HG02852 (cell line): Measurements from ENCODE around the gene LAMTOR1.
A peak's percentile ranks its signal among the peaks of the same experiment; 100 is the strongest.
"Not testable (repeated sequence)": the region's sequence is repeated elsewhere in the genome, so short reads cannot be mapped to it uniquely, and the experiment has no call there.

ENCODE experiments used
- ATAC-seq: cut with Tn5 transposase; IDR thresholded peaks from one replicate; pipeline ENCODE4 v1.9.1; 2021; ENCODE audit warnings: mild to moderate bottlenecking, moderate library complexity; ENCODE audit not compliant: unreplicated experiment

Gene LAMTOR1

DNA sequence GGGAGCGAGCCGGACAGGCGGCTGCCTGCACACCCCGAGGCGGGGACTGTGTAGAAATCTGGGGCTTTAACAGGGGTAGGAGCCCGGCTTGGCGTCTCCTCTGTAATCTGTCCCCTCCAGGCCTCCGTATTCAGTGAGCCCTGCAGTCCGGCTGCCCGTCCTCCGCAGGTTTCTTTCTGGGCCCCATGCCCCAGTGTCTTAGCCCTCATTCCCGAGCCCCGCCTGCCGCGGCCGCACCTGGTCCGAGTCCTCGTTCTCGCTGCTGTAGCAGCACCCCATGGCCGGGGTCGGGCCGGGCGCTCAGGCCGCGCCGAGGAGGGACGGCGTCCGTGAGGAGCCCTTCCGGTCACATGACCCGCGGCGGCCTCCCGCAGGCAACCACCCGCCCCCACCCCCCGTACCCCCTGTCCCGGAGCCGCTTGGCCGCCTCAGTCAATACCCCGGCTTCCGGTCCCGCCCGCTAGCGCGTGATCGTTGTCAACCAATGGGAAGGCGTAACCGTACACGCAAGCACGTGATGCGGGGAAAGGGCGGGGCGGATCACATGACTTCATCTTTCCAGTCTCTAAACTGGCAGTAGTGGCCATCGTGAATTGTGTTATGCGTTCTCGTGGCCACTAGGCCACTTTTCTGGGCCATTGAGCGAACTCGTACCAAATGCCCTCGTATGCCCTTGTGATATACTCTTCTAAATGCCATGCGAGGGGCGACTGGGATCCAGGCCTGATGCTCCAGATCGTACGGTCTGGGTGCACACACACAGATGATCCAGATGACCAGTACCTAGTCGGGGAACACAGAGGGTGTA, at the start of gene LAMTOR1:
TSS of gene LAMTOR1 (minus strand) at position 352 of the 808 bp plus-strand sequence. CDS start at position 279, 73 bp downstream.
- ATAC-seq: peak; percentile 85

DNA sequence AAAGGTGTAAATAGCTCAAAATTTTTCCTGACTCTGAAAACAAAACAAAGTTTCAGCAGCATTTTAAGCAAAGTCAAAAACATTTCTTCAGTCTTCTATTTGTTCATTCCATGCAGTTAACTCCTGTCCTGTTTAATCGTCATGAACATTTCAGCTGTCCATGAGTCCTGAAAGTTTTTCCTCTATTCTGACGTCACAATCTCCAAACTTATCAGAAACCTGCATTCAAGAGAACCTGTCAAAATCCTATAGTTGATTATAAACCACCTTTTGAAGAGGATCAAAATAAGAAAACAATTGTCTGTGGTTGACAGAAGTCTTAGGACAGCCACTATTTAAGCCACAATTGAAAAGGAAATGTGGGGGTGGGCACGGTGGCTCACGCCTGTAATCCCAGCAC, 47.8 kb upstream of the LAMTOR1 start:
- ATAC-seq: no peak

DNA sequence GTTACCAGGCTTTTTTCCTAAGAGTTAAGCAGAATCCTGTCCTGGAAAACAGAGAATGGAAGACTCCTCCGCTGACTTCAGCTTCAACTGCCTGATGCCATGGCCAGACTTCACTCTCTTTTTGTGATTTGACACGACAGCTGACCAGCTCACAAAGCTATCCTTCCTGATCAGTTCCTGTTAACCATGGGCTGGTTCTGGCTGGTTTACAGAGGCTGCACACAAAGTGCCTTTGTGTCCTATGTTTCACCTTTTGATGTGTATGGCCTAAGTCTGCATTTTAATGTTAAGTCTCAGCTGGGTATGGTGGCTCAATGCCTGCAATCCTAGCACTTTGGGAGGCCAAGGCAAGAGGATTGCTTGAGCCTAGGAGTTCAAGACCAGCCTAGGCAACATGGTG, 43.5 kb upstream of the LAMTOR1 start:
- ATAC-seq: no peak

DNA sequence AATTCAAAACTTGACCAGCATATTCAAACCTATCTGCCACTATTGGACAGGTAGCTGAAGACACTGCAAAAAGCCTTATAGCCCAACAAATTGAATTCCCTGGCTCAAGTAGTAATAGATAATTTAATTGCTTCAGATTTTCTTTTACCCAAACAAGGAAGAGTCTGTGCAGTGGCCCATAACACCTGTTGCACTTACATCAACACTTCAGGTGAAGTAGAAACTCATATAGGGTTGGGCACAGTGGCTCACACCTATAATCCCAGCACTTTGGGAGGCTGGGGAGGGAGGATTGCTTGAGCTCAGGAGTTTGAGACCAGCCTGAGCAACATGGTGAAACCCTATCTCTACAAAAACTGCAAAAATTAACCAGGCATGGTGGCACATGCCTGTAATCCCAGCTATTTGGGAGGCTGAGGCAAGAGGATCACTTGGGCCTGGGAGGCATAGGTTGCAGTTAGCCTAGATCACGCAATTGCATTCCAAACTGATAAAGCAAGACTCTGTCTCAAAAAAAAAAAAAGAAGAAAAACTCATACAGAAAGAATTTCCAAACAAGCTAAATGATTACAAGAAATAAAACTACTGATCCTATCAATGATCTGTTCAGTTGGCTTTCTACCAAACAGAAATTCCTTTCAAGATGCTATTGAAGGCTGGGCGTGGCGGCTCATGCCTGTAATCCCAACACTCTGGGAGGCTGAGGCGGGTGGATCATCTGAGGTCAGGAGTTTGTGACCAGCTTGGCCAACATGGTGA, 41.9 kb upstream of the LAMTOR1 start:
- no peak for ATAC-seq

DNA sequence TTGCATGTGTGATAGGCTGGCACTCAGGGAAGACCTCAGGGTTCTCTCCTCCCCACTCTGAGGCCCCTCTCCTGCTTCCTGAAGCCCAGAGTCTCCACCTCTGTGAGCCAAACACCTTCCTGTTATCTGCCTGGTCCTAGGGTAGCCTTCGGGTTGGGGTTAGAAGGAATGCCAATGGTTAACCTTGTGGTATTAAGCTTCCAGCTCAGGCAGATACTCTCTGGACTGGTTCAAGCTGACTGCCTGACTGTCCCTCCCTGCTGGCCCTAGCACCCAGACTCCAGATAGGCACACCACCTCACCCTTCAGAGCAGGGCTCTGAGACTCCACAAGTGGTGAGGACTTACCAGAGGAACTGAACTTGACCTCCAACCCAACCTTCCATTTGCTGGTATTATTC, 39.4 kb upstream of the LAMTOR1 start:
- ATAC-seq: not testable (repeated sequence)

DNA sequence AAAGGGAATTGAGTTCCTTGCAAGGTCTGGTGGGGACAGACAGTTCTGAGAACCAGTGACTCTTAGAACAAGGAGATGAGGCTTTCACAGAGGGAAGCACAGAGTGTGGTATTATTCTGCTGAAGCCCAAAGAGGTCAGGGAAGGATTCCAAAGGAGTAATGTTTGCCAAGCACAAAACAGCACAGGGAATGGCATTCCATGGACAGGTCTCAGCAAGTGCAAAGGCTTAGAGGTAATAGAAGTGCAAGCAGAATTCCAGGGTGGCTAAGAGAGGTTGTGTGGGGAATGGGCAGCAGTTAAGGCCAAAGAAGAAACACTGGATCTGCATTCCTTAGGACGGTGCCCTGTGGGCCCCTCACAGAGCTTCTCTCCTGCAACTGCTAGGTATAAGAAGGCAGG, 39.0 kb upstream of the LAMTOR1 start:
- not testable (repeated sequence) for ATAC-seq

DNA sequence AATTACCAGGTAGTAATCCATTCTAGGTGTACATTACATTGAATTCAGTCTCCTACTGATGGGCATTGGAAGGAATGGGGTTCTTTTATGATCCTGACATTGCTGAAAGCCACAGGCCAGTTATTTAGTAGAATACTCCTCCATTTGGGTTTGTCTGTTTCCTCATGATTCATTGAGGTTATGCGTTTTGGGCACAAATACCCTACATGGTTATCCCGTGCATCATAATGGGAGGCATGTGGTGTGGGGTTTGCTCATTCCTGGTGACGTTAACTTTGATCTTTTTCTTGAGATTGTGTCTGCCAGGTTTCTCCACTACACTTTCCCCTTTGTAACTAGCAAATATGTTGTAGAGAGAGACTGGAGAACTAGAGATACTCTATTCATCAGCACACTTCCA, 38.0 kb upstream of the LAMTOR1 start:
- no peak for ATAC-seq

DNA sequence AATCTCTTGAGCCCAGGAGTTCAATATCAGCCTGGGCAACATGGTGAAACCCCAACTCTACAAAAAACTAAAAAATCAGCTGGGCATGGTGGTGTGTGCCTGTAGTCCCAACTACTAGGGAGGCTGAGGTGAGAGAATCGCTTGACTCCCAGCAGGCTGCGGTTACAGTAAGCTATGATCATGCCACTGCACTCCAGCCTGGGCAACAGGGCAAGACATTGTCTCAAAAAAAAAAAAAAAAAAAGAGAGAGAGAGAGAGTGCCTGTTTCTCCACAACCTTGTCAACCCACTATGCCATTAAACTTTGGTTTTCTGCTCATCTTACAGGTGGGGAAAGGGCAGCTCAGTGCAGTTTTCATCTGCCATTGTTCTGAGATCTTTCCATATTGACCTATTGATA, 37.6 kb upstream of the LAMTOR1 start:
- ATAC-seq: no peak

DNA sequence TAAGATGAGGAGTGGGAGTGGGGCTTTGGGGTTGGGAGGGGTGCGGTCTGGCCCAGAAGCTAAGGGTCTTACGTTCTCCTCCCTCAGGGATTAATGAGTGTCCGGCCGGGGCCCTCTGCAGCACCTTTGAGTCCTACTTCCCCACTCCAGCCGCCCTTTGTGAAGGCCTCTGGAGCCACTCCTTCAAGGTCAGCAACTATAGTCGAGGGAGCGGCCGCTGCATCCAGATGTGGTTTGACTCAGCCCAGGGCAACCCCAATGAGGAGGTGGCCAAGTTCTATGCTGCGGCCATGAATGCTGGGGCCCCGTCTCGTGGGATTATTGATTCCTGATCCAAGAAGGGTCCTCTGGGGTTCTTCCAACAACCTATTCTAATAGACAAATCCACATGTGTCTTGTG, 36.4 kb upstream of the LAMTOR1 start:
- ATAC-seq: no peak

DNA sequence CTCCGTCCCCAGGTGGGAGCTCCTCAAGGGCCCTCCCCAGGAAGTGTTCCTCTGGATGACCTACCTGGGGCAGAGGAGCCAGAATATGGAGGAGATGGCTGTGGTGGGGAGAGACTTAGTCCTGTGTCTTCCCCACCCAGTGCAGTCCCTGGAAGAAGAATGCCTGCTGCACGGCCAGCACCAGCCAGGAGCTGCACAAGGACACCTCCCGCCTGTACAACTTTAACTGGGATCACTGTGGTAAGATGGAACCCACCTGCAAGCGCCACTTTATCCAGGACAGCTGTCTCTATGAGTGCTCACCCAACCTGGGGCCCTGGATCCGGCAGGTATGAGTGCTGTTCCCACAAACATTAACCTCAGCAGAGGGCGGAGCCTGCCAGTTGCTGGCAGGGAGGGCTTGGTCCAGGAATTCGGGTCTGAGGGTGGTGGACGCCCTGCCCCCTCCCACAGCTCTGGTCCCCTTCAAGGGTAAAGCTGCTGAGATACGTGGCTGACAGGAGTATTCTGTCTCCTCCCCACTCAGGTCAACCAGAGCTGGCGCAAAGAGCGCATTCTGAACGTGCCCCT, 35.8 kb upstream of the LAMTOR1 start:
- no peak for ATAC-seq

DNA sequence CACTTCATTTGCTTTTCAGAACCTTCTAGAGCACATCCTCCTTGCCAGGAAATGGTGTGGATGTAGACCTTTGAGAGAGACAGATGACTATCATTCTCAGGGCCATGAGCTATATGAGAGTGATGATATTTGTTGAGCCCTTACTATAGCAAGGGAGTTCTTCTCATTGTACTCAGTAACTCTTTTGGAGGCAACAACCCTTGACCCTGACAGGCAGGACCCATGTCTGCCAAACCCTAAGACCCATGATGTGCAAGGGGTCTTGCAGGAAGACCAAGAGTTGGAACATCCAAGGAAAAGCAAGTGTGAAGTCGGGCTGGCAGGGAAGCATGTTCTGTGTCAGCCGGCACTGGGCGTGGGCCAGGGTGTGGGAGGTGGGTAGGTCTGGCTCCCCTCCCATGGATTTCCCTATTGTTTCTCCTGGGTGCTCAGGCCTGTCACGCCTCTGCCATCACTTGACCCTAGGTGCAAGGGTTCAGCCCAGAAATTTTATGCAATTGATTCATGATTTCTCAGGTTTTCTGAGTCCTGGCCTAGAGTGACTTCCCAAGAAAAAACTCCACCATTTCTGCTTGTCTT, 33.7 kb upstream of the LAMTOR1 start:
- ATAC-seq: no peak

DNA sequence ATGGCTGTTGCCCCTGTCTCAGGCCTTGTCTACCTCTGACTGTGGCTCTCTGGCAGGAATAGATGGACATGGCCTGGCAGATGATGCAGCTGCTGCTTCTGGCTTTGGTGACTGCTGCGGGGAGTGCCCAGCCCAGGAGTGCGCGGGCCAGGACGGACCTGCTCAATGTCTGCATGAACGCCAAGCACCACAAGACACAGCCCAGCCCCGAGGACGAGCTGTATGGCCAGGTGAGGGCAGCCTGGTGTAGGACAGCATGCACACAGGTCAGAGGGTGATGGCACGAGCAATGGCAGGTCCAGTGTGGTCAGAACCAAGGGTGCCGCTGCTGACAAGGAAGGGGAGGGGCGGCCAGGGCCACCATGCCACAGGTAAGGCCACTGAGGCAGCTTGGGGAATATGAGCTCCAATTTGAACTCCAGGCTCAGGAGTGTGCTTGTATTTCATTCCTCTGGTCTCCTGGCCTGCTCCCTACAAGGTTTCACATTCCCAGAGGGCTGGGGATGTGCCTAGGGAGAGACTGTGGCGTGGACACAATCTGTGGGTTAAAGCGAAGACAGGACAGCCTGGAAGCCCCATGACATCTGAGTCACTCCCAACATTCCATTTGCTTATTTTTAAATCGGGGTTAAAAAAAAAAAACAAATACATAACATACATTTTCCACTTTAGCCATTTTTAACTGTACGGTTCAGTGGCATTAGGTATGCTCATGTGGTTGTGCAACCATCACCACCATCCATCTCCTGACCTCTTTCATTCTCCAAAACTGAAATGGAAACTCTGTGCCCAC, 33.0 kb upstream of the LAMTOR1 start:
- ATAC-seq: no peak

DNA sequence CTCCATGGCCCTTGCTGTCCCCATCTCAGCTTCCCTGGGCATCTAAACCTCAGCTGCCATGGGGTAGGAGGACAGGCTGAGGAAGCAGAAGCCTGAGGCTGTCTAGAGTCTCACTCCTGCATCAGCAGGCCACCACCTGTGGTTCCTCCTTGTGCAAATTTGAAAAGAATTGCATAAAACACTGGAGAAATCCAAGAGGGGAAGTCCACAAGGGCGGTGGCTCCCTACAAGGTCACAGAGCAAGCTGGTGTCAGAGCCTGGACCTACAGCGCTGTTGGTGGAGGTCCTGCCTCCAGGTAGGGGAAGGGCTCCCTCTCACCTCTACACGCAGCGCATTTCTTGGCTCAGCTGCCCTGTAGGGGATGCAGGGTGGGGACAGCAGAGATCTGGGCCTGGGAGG, 32.4 kb upstream of the LAMTOR1 start, which contains the start of gene FOLR3:
TSS of gene FOLR3 (plus strand) at position 253 of the 400 bp plus-strand sequence. CDS start 228 bp downstream, outside the sequence.
- not testable (repeated sequence) for ATAC-seq

DNA sequence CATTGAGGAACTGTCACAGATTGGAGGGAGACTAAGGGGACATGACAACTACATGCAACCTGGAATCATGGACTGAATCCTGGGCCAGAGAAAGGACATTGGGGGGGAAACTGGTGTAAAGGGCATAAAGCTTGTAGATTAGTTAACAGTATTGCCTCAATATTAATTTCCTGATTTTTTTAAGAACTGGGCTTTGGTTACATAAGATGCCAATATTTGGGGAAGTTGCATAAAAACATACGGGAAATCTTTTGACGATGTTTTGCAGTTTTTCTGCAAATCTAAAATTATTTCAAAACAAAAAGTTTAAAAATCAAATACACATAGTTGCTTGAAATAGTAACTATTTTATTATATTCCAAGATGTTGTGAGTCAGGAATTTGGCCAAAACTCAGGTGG, 29.5 kb upstream of the LAMTOR1 start:
- no peak for ATAC-seq

DNA sequence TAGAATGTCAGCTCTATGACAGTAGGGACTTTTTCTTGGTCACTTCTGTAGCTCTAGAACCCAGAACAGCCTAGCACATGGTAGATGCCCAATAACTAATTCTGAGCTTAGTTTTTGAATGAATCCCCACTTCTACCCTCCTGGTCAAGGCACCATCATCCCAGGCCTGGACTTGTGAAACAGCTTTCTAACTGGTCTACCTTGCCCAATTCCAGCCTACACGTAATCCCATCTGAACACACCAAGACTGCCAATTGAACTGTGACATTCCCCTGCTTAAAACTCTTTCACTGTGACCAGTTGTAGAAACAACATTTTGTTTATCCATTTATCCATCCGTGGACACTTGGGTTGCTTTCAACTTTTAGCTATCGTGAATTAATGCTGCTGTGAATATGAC, 26.3 kb upstream of the LAMTOR1 start:
- ATAC-seq: no peak

DNA sequence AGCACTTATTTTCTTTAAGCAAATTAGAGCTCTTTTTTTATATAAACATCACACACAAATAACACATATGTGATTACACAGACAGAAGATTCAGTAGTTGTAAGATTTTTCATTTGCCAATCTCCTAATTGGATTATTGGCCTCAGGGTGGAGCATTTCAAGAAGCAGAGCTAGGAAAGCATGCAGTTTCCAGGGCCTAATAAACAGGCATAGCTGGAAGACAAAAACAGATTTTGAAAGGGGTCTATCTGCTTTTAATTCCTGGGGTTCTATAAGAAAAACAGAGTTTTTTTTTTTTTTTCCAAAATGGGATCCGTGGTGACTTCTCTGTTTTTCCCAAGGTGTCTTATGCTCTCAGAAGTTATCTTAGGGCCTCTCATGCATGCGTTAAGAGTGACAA, 24.8 kb upstream of the LAMTOR1 start:
- ATAC-seq: no peak

DNA sequence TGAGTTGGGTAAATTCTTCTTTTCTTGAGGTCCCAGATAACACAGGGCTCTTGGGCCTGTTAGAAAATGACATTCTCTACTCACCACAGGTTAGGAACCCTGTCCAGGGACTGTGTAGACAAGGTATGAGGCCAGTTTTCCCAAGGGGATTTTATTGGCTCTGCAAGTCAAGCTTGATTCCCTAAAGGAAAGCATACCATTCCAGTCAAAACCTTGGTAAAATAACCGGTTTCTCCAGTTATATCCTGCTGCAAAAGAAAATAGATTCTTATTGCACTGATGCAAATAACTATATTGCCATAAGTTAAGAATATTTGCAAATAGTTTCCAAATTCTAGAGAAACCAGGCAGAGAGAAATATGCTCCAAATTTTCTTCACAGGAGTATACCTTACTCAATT, 22.9 kb upstream of the LAMTOR1 start:
- ATAC-seq: no peak

DNA sequence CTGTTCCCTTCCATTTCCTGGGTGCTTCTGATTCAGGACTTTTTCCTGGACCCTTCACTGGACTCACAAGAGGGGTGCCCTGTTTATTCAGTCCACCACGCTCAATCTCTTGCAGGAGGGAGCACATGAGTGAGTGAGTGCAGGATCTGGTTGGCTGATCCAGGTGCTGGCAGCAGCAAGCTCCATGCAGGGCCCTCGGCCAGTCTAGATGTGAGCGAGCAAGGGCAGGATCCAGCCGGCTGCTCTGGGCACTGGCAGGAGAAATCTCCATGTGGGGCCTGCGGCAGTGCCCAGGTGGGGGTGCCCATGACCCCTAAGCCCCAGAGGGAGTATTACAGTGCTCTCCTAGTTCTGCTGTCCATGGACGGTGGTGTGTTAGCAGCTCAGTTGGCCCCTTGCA, 20.9 kb upstream of the LAMTOR1 start:
- ATAC-seq: no peak

DNA sequence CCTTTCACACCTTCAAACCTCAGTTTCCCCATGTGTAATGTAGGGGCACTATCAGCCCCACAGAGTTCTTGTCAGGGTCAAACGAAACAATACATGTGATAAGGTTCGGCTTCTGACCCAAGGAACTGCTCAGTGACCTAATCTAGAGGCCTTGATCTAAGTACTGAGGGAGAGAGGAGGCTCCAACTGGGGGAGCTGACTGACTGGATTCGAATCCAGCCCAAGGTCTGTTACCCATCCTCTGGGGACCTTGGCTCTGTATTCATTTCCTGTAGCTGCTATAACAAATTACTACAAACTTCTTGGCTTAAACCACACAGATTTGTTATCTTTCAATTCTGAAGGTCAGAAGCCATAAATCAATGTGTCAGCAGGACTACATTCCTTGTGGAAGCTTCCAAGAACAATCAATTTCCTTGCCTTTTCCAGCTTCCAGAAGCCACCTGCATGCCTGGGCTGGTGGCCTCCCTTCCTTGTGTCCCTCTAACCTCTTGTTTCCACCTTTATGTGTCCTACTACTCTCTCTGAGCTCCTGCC, 20.1 kb upstream of the LAMTOR1 start:
- no peak for ATAC-seq

DNA sequence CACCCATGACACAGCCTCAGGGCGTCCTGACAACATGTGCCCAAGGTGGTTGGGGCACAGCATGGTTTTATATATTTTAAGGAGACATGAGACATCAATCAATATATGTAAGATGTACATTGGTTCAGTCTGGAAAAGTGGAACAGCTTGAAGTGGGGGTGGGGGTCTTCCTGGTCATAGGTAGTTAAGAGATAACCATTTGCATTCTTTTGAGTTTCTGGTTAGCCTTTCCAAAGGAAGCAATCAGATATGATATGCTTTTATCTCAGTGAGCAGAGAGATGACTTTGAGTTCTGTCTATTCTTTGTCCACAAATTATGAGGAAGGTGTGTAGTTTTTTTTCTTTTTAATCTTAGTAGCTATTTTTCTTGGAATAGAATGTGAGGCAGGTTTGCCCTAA, 19.5 kb upstream of the LAMTOR1 start:
- no peak for ATAC-seq
